SJSA1 (cell line): ENCODE measurements around the gene ZFAND2B. TPM values are rescaled to one million over a fixed set of nuclear protein-coding genes. Genes with fewer than 3 reads are reported as not detected.

Experiments
- DNase-seq, 2 experiments: peaks; one replicate each; pipeline ENCODE4 v3.0.0-alpha.2; 2015 to 2020; ENCODE audit warnings: low spot score in 2 of 2, low read depth in 1 of 2
- H3K27ac ChIP-seq: fragments of 250-450 bp; sonication (Bioruptor Pico); 2 replicates; pipeline ENCODE4 v1.5.1; 2020; ENCODE audit warnings: mild to moderate bottlenecking, moderate library complexity
- H3K27me3 ChIP-seq: fragments of 250-450 bp; sonication (Bioruptor Pico); replicated peaks from 2 replicates; pipeline ENCODE4 v1.5.1; 2020; ENCODE audit warnings: mild to moderate bottlenecking, moderate library complexity
- H3K36me3 ChIP-seq: fragments of 250-450 bp; sonication (Bioruptor Pico); 2 replicates; pipeline ENCODE4 v1.5.1; 2020; ENCODE audit warnings: mild to moderate bottlenecking
- H3K4me1 ChIP-seq: fragments of 250-450 bp; sonication (Bioruptor Pico); replicated peaks from 2 replicates; pipeline ENCODE4 v1.6.1; 2021; ENCODE audit warnings: mild to moderate bottlenecking
- H3K4me3 ChIP-seq: fragments of 250-450 bp; sonication (Bioruptor Pico); 2 replicates; pipeline ENCODE4 v1.5.1; 2020; ENCODE audit warnings: mild to moderate bottlenecking
- H3K9me3 ChIP-seq: fragments of 250-450 bp; sonication (Bioruptor Pico); replicated peaks from 2 replicates; pipeline ENCODE4 v1.5.1; 2020; ENCODE audit warnings: mild to moderate bottlenecking
- total RNA-seq: library from RNA; depleted of rRNA; stranded (reverse); fragments of >200 nt; shearing (Covaris generic); gene quantifications from 2 replicates; pipeline ENCODE4 v1.2.3, GENCODE V29; 2014

The ZFAND2B gene
- total RNA-seq, 1 experiment from 2014 or later: 42.7 TPM

DNA sequence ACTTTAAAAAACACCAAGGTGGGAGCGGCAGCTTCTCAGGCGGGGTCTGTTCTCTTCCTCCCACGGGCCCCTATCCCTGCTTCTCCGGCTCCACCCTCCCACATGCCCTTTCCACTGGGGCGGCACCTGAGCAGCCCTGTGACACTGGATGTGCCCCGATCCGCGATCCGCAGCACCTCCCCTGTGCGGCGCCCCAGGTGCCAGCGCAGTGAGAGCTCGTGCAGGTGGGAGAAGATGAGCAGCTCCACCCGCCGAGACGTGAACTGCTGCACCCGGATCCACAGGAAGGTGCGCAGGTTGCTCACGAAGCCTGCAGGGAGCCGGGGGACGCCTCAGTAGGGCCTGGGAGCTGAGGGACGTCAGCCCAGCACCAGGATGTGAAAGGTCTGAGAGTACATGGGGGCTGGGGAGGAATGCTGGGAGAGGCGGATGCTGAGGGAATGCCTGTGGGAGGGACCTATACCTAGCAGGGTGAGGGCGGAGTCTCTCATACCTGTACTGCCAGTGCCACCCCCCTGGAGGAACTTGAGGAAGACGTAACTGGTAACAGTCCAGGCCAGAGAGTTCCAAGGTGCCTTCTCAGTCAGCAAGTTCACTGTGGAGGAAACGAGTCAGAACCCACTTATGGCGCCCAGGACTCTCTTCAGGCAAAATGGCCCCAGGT is 9.4 kb downstream of the ZFAND2B start:
- Histone ChIP-seq H3K27me3 (no peaks in the 10 kb centered on the region), H3K4me1 (peaks cover 27% of the 10 kb centered on the region), H3K27ac (no peak overlapping the region), H3K9me3 (no peaks in the 10 kb centered on the region), H3K36me3 (peaks cover 77% of the 10 kb centered on the region), H3K4me3 (no peak overlapping the region)
- no peak for DNase-seq

DNA sequence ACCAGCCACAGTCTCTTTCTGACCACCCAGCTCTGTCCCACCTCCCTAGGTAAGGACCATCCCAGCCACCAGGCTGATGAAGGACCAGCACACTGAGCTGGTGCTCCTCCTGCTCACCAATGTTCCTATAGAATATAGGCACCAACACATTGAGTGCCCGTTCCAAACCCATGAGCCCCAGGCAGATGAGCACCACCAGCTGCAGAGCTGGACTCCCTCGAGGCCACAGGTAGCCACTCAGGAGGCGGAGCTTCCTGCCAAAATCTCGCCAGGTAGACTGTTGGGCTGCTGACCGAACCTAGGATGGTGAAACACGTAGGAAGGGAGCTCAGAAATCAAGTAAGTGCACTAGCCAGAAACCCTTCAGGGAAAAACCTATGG is 9.9 kb downstream of the ZFAND2B start:
- Histone ChIP-seq H3K27ac (no peak overlapping the region), H3K4me3 (no peak overlapping the region)
- DNase-seq: no peak

DNA sequence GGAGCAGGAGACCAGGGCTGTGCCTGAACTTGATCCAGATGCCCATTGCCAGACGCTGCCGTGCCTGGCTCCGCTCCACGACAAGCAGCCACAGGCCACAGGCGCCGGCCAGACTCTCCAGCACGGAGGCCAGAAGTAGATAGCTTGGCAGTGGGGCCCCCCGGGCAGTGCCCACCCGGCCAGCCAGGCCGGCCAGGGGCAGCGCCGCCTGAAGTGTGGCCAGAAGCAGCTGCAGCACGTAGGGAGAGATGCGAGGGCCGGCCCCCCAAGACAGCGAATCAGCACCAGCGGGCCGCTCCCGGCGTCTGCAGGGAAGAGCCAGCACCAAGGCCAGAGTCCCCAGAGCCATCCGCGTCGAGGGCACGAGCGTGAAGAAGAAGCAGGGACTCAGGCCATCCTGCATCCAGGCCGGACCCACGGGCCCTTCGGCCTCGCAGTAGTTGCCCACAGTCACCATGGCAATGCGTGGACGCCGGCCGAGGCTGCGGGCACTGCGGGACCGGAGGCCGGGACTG is 11.7 kb downstream of the ZFAND2B start:
- DNase-seq: peak; percentile 84 to 86
- Histone ChIP-seq H3K4me1 (peaks cover 27% of the 10 kb centered on the region), H3K9me3 (no peaks in the 10 kb centered on the region), H3K27me3 (no peaks in the 10 kb centered on the region), H3K36me3 (peaks cover 78% of the 10 kb centered on the region), H3K4me3 (peak overlapping the region; percentile 42), H3K27ac (peak overlapping the region; percentile 65)

More for the DNA sequence above, 9.9 kb downstream of the ZFAND2B start:
- Histone ChIP-seq H3K4me1 (peaks cover 27% of the 10 kb centered on the region), H3K27me3 (no peaks in the 10 kb centered on the region), H3K36me3 (peaks cover 77% of the 10 kb centered on the region), H3K9me3 (no peaks in the 10 kb centered on the region)

DNA sequence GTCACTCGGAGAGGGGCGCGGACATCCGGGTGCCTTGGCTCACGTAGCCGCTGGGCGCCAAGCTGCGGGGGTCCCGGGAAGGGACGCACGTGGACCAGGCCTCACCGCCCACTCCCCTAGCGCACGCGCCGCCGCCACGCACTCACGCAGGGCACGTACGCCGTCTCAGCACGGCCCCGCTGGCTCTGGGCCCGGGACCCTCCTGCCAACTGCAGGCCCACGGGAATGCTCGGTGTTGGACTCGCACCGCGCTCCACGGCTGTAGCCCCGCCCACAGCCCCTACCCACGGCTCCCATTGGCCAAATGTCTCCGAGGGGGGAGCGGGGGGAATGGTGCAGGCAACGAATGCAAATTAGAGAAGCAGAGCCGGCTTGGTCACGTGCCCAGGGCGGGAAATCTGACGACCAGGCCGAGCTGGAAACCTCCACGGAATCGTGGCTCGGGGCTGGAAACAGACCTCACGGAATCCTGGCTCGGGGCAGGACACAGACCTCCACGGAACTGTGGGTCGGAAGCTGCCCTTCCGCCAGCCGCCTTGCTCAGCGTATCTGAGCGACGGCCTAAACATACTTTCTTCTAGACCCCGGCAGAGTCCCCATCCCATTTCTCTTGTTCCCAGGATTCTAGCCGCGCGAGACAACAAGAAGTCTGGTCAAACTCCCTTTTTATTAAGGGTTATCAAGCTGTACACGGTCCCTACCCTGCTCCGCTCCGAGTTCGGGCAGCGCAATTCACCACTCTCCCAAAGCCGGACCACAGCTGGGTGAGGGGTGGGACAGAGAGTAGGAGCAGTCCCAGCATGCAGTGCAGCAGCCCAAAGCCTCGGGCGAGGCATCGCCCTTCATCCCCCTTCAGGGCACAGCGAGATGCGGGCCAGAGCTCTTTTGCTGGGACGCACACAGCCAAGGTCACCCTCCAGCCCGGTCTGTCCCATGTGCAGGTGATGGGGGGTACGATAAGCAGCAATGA is 12.4 kb downstream of the ZFAND2B start, which contains the start of gene ABCB6:
TSS of gene ABCB6 (minus strand) at position 227 of the 970 bp plus-strand sequence. CDS start 285 bp downstream, outside the sequence.
- H3K27ac ChIP-seq: peak within 1 kb of the TSS; percentile 65
- H3K36me3 ChIP-seq: peaks cover 78% of the 10 kb centered on the region
- peak within 1 kb of the TSS; percentile 42 for H3K4me3 ChIP-seq
- peak; percentile 90 to 96 for DNase-seq
- no peaks in the 10 kb centered on the region for H3K27me3 ChIP-seq
- H3K4me1 ChIP-seq: peaks cover 27% of the 10 kb centered on the region
- no peaks in the 10 kb centered on the region for H3K9me3 ChIP-seq

DNA sequence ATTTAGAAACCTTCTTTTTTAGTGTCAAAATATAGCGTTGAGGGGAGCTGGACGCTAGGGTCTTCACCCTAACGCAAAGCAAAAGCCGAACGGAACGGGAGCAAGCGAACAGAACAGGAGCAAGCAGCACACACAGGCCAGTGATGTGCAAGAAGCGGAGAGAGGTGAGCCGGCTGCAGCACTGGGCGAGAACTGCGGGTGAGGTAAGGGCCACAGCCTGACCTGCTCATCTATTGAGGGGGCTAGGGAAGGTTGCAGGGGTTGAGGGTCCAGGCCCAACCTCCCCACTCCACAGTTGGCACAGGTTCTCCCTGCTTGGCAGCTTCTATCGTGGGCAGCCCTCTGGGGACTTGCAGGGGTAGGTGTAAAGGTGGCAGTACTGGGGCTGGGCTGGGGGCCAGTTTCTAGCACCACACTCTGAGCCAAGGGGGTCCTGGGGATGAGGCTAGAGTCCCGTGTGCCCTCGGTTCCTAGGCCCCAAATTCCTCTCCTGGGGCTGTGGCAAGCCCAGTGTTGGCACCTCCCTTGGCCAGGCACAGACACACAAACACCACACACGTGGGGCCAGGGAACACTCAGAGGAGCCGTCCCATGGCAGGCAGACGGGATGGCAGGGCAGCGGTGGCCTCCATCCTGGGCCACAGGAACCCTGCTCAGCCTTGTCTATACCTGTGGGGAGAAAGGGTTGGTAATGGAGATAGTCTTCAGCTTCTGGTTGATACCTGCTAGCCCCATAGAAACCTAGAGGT is 13.4 kb downstream of the ZFAND2B start:
- H3K9me3 ChIP-seq: no peaks in the 10 kb centered on the region
- peaks cover 78% of the 10 kb centered on the region for H3K36me3 ChIP-seq
- H3K27ac ChIP-seq: no peak overlapping the region
- H3K4me1 ChIP-seq: peaks cover 27% of the 10 kb centered on the region
- no peak overlapping the region for H3K4me3 ChIP-seq
- no peaks in the 10 kb centered on the region for H3K27me3 ChIP-seq
- no peak for DNase-seq

DNA sequence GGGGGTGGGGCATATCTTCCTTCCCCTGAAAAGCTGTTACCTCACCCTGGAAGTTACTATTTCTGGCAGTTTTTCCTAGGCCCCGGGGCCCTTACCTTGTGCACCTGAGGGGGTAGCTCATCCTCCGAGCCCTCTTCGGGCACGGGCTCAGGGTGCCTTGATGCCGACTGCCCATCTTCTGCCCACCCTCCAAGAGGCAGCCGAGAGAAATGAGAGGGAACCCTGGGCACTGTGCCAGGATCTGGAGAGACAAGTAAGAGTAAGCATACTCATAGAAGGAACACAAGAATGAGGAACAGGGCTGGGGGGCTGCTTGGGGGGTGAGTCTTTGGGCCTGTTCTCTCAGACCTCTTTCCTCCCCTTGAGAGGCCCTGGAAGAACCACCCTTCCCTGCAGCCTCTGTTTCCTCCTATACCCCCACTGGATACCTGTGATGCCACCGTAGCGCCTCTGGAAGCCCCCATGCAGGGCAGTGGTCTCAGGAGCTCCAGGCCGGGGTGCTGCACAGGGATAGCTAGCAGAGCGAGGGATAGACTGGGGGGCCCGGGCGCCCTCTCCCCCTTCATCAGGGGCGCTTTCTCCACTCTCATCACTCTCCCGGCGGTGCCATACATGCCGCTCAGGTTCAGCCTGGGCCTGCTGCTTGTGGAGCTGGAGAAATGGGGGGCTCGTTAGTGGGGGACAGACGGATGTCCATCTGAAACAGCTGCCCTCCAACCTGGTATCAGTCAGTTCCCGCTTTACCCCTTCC is 14.2 kb downstream of the ZFAND2B start:
- Histone ChIP-seq H3K36me3 (peaks cover 77% of the 10 kb centered on the region), H3K27me3 (no peaks in the 10 kb centered on the region), H3K27ac (no peak overlapping the region), H3K4me1 (peaks cover 27% of the 10 kb centered on the region), H3K9me3 (no peaks in the 10 kb centered on the region), H3K4me3 (no peak overlapping the region)
- no peak for DNase-seq

DNA sequence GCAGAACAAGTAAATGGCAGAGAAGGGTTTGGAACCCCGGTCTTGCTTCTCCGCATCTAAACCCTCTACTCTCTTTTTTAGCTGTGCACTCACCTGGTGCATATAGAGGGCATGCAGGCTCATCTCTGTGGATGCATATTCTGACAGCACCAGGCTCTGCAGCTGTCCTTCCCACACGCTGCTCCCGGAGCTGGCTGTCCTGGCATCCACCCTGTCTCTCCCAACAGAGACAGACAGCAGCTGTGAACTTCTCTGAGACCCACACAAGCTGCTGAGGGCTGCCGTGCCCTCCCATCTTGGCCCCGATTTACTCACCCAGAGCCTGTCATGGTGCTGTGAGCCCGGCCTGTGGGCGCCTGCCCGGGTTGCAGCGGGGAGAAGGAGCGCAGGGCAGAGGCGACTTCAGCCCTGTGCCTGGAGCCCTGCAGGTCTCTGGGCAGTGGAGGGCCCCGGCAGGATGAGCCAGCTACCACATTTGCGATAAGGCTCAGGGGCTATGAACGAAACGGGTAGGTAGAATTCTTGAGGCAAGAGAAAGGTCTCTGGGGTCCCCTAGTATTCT is 15.5 kb downstream of the ZFAND2B start:
- peaks cover 72% of the 10 kb centered on the region for H3K36me3 ChIP-seq
- no peak overlapping the region for H3K4me3 ChIP-seq
- no peak overlapping the region for H3K27ac ChIP-seq
- no peak for DNase-seq
- H3K9me3 ChIP-seq: no peaks in the 10 kb centered on the region
- H3K27me3 ChIP-seq: no peaks in the 10 kb centered on the region
- H3K4me1 ChIP-seq: peaks cover 25% of the 10 kb centered on the region

DNA sequence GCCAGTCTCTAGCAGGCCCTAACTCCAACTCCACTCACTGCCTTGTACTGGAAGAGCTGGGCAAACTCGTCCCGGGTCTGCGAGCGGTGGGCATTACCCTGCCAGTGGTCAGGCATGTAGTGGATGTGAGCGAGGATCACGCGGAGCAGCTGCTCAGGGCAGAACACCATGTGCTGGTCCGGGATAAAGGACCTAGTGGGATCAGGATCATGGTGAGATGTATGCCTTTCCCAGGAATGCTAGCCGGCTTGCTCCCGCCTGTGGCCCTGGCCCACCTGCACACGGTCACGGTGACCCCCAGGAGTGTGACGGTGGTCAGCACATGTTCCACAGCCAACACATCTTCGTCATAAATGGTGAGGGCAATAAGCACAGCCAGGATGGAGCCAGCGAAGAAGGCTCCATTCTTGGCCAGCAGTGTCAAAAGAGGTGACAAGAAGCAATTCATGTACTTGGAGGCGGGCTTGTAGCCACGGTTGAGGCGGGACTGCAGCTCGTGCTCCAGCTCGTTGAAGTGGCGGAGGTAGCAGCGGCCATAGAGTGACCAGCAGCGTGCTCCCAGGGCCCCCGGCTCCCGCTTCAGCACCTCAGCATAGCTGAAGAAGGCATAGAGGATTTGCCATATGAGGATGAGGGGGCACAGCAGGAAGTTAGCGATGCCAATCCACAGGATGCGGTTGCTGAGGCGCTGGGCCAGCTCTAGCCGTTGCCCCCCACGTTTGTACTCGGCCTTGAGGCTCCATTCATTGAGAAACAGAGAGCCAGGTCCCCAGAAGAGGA is 17.4 kb downstream of the ZFAND2B start:
- Histone ChIP-seq H3K9me3 (no peaks in the 10 kb centered on the region), H3K36me3 (peaks cover 74% of the 10 kb centered on the region), H3K4me3 (no peak overlapping the region), H3K4me1 (peaks cover 18% of the 10 kb centered on the region), H3K27ac (no peak overlapping the region), H3K27me3 (no peaks in the 10 kb centered on the region)
- DNase-seq: no peak

DNA sequence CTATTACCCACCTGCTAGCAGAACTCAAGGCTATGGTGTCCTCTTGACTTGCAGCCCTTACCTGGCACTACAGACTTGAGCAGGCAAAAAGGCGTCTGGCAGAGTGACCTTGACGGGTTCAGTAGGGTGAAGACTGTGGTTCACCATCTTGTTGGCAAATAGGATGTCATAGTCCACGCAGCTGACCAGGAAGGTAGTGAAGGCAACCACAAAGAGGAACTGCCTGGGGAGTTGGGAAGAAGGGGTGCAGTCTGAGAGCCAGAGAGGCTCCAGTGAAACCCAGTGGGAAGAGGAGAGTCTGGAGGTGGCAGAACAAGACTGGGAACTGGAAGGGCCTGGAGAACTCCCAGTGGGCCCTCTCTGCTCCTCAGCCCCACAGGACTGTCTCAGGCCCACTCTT is 18.8 kb downstream of the ZFAND2B start:
- no peak for DNase-seq
- H3K4me1 ChIP-seq: peaks cover 13% of the 10 kb centered on the region
- no peaks in the 10 kb centered on the region for H3K27me3 ChIP-seq
- H3K4me3 ChIP-seq: no peak overlapping the region
- peaks cover 65% of the 10 kb centered on the region for H3K36me3 ChIP-seq
- no peaks in the 10 kb centered on the region for H3K9me3 ChIP-seq
- no peak overlapping the region for H3K27ac ChIP-seq

DNA sequence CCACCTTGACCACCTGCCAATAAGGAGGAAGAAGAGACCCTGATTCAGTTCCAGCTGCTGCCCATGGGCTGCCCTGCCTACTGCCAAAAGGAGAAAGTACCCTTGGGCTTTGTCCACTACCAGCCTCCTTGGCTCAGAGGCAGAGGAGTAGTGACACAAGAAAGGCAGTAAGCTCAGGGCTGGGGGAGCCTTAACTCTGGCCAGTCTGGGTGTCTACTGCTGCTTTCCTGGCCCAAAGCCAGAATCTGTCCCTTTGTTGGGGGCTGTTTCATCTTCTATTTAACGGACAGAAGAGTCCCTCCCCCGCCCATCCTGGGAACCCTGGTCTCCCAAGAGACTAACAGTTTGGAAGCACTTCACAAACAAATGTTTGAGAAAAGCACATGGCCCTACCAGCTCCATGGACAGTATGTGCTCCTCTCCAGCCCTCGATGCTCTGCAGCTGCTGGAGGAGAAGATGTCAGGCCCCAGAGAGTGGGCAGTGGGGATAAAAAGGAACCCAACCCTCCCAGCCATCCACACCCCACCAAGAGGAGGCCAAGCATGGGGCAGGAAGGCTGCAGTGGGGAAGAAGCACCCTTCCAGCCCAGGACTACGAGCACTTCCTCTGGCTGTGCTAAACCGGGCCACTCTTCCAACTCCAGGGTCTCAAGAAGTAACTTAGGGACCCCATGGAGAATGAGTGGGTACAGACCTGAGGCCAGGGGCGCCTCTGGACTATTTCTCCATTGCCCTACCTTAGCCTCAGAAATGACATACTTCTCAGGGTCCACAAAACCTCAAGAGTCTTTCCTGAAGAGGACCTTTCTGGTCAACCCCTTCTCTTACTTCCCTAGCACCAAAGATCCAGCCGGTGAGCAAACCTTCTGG is 21.7 kb downstream of the ZFAND2B start:
- H3K4me1 ChIP-seq: peaks cover 19% of the 10 kb centered on the region
- peak overlapping the region; percentile 82 for H3K4me3 ChIP-seq
- DNase-seq: no peak
- no peak overlapping the region for H3K27ac ChIP-seq
- H3K9me3 ChIP-seq: no peaks in the 10 kb centered on the region
- peaks cover 52% of the 10 kb centered on the region for H3K36me3 ChIP-seq
- H3K27me3 ChIP-seq: no peaks in the 10 kb centered on the region

DNA sequence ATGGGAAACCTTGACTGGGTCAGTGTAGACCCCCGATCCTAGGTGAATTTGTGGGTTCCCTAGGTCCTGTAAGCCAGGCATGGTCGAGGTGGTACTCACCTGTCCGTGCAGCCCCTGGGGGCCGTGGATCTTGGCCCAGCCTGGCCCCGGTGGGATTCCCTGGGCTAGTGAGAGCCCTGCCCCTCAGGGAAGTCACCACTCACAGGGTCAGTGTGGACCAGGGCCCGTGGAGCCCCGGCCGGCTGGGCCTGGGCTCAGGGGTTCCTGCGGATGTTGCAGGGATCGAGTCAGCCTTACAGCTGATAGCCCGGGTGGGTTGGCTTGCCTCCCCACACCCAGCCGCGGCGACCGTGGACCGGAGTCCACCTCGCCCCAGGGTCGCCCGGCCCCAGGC is 22.3 kb downstream of the ZFAND2B start:
- peaks cover 19% of the 10 kb centered on the region for H3K4me1 ChIP-seq
- H3K9me3 ChIP-seq: no peaks in the 10 kb centered on the region
- H3K27ac ChIP-seq: peak overlapping the region; percentile 82
- no peak for DNase-seq
- peak overlapping the region; percentile 82 for H3K4me3 ChIP-seq
- no peaks in the 10 kb centered on the region for H3K27me3 ChIP-seq
- peaks cover 52% of the 10 kb centered on the region for H3K36me3 ChIP-seq
